Rectal smooth muscle tissue (tissue), 1 donor: ENCODE measurements around the gene REV3L.

Source experiments
- H3K27ac ChIP-seq: one replicate; pipeline ENCODE4 v1.7.0; 2013; ENCODE audit warnings: low read depth, low read length, inconsistent platforms
- H3K27me3 ChIP-seq: one replicate; pipeline ENCODE4 v1.7.0; 2013; ENCODE audit warnings: low read length; ENCODE audit not compliant: control insufficient read depth, insufficient read depth
- H3K36me3 ChIP-seq: one replicate; pipeline ENCODE4 v1.7.0; 2013; ENCODE audit warnings: low read length; ENCODE audit not compliant: control insufficient read depth, insufficient read depth
- H3K4me1 ChIP-seq: one replicate; pipeline ENCODE4 v1.7.0; 2013; ENCODE audit warnings: low read length; ENCODE audit not compliant: control insufficient read depth, insufficient read depth
- H3K4me3 ChIP-seq: one replicate; pipeline ENCODE4 v1.7.0; 2013; ENCODE audit warnings: low read length
- H3K9ac ChIP-seq: one replicate; pipeline ENCODE4 v1.7.0; 2013; ENCODE audit warnings: low read length

Gene REV3L

GRCh38 chr6:111411978-111412566 lies 70.9 kb downstream of the REV3L start:
- Histone ChIP-seq H3K4me3 (no peak overlapping the region), H3K9ac (no peak overlapping the region), H3K36me3 (peaks cover 3% of the 10 kb centered on the region), H3K27me3 (no peaks in the 10 kb centered on the region), H3K27ac (no peak overlapping the region), H3K4me1 (peaks cover 12% of the 10 kb centered on the region)

- H3K4me1 ChIP-seq: peaks cover 2% of the 10 kb centered on the region
- peak overlapping the region; percentile 33 for H3K27ac ChIP-seq
- no peak overlapping the region for H3K4me3 ChIP-seq
- H3K9ac ChIP-seq: no peak overlapping the region
- H3K27me3 ChIP-seq: no peaks in the 10 kb centered on the region
- H3K36me3 ChIP-seq: peaks cover 3% of the 10 kb centered on the region
These were observed 72.0 kb downstream of the REV3L start for GRCh38 chr6:111411046-111411445.

- Histone ChIP-seq H3K4me3 (no peak overlapping the region), H3K27ac (no peak overlapping the region), H3K27me3 (no peaks in the 10 kb centered on the region), H3K9ac (no peak overlapping the region), H3K4me1 (peaks cover 2% of the 10 kb centered on the region), H3K36me3 (peaks cover under 1% of the 10 kb centered on the region)
These were observed 72.6 kb downstream of the REV3L start for GRCh38 chr6:111410371-111410770.

- H3K27me3 ChIP-seq: no peaks in the 10 kb centered on the region
- no peak overlapping the region for H3K9ac ChIP-seq
- no peak overlapping the region for H3K27ac ChIP-seq
- no peak overlapping the region for H3K4me3 ChIP-seq
- H3K36me3 ChIP-seq: no peaks in the 10 kb centered on the region
- peaks cover 2% of the 10 kb centered on the region for H3K4me1 ChIP-seq
These were observed 73.6 kb downstream of the REV3L start for GRCh38 chr6:111409430-111409829.

GRCh38 chr6:111407686-111408085 lies 75.3 kb downstream of the REV3L start:
- H3K4me3 ChIP-seq: no peak overlapping the region
- H3K4me1 ChIP-seq: no peaks in the 10 kb centered on the region
- peaks cover 2% of the 10 kb centered on the region for H3K36me3 ChIP-seq
- no peak overlapping the region for H3K27ac ChIP-seq
- no peak overlapping the region for H3K9ac ChIP-seq
- no peaks in the 10 kb centered on the region for H3K27me3 ChIP-seq

- peak overlapping the region; percentile 43 for H3K27ac ChIP-seq
- H3K4me1 ChIP-seq: no peaks in the 10 kb centered on the region
- H3K4me3 ChIP-seq: no peak overlapping the region
- H3K36me3 ChIP-seq: peaks cover 2% of the 10 kb centered on the region
- H3K9ac ChIP-seq: no peak overlapping the region
- no peaks in the 10 kb centered on the region for H3K27me3 ChIP-seq
These were observed 76.8 kb downstream of the REV3L start for GRCh38 chr6:111406200-111406721.

GRCh38 chr6:111403388-111403787 lies 79.6 kb downstream of the REV3L start:
- H3K36me3 ChIP-seq: peaks cover 2% of the 10 kb centered on the region
- H3K27ac ChIP-seq: no peak overlapping the region

GRCh38 chr6:111399626-111400025 lies 83.4 kb downstream of the REV3L start:
- H3K27ac ChIP-seq: no peak overlapping the region
- H3K4me3 ChIP-seq: no peak overlapping the region
- H3K36me3 ChIP-seq: peaks cover 2% of the 10 kb centered on the region
- H3K27me3 ChIP-seq: no peaks in the 10 kb centered on the region
- H3K4me1 ChIP-seq: no peaks in the 10 kb centered on the region
- H3K9ac ChIP-seq: no peak overlapping the region

More at GRCh38 chr6:111403388-111403787, 79.6 kb downstream of the REV3L start:
- H3K27me3 ChIP-seq: no peaks in the 10 kb centered on the region
- no peaks in the 10 kb centered on the region for H3K4me1 ChIP-seq
- no peak overlapping the region for H3K9ac ChIP-seq
- H3K4me3 ChIP-seq: no peak overlapping the region

GRCh38 chr6:111388681-111389080 lies 94.3 kb downstream of the REV3L start:
- H3K36me3 ChIP-seq: peaks cover 5% of the 10 kb centered on the region
- no peaks in the 10 kb centered on the region for H3K27me3 ChIP-seq

GRCh38 chr6:111382476-111383294 lies 100.3 kb downstream of the REV3L start:
- no peaks in the 10 kb centered on the region for H3K4me1 ChIP-seq
- H3K9ac ChIP-seq: no peak overlapping the region
- peak overlapping the region; percentile 70 for H3K27ac ChIP-seq
- peaks cover 10% of the 10 kb centered on the region for H3K36me3 ChIP-seq
- H3K27me3 ChIP-seq: no peaks in the 10 kb centered on the region
- no peak overlapping the region for H3K4me3 ChIP-seq

More at GRCh38 chr6:111388681-111389080, 94.3 kb downstream of the REV3L start:
- H3K4me3 ChIP-seq: no peak overlapping the region
- H3K9ac ChIP-seq: no peak overlapping the region
- H3K27ac ChIP-seq: no peak overlapping the region
- H3K4me1 ChIP-seq: no peaks in the 10 kb centered on the region

- Histone ChIP-seq H3K4me3 (no peak overlapping the region), H3K9ac (no peak overlapping the region), H3K27me3 (no peaks in the 10 kb centered on the region), H3K36me3 (peaks cover 7% of the 10 kb centered on the region), H3K27ac (no peak overlapping the region), H3K4me1 (no peaks in the 10 kb centered on the region)
These were observed 101.3 kb downstream of the REV3L start for GRCh38 chr6:111381728-111382127.

GRCh38 chr6:111381123-111381522 lies 101.9 kb downstream of the REV3L start:
- H3K27ac ChIP-seq: no peak overlapping the region
- H3K36me3 ChIP-seq: peaks cover 7% of the 10 kb centered on the region
- peaks cover 2% of the 10 kb centered on the region for H3K4me1 ChIP-seq
- H3K9ac ChIP-seq: no peak overlapping the region
- H3K4me3 ChIP-seq: no peak overlapping the region
- no peaks in the 10 kb centered on the region for H3K27me3 ChIP-seq
